HPDE6-E6E7 (cell line): ENCODE data around the gene ANKS1A.

Experiments
- DNase-seq: peaks from one replicate; pipeline ENCODE4 v3.0.0; 2011; ENCODE audit warnings: missing footprints; ENCODE audit errors: extremely low spot score

The ANKS1A gene

DNA sequence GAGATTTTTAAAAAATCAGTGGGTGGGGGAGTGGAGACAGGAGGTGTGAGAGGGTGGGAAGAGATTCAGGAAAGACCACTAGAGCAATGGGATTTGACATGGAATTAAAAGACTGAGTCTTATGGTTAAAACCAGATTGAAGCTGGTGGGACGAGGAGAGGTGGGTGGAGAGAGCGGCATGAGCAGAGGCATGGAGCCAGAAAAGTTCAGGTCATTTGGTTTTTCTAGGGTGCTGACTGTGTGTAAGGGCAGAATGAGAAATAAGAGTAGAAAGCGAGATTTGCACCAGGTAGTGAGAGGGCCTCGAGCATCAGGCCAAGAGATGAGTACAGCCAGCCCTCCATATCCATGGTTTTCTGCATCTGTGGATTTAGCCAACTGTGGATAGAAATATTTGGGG, 130.8 kb downstream of the ANKS1A start:
- DNase-seq = no peak

DNA sequence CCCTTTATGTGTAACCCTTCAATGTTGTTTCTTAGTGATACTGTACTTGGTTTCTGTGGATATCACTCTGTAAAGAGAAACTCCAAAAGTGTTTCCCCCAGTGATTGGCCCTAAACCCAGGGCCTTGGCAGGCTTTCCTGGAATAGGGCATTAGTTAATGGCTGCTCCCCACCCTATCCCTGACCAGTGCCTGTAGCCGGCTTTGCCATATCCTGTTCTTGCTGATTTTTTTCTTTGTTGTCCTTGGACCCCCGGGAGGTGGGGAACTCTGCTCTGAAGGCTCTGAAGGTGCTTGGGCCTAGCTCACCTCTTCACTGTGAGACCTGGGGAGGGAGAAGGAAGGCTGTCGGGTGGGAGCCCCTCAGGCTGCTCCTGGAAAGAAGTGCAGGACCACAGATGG, 131.9 kb downstream of the ANKS1A start:
- DNase-seq = no peak

- DNase-seq = no peak
Observed at GRCh38 chr6:35023091-35024000, 134.3 kb downstream of the ANKS1A start.

- DNase-seq = peak; percentile 71
Observed at GRCh38 chr6:35024551-35025054, 135.5 kb downstream of the ANKS1A start.

- no peak for DNase-seq
Observed at GRCh38 chr6:35025232-35026188, 136.5 kb downstream of the ANKS1A start.

- peak; percentile 83 for DNase-seq
Observed at GRCh38 chr6:35026434-35027222, 137.6 kb downstream of the ANKS1A start.

GRCh38 chr6:35027807-35028206, 138.8 kb downstream of the ANKS1A start:
- DNase-seq = no peak

GRCh38 chr6:35028781-35029769, 140.0 kb downstream of the ANKS1A start:
- DNase-seq = no peak

- DNase-seq = no peak
Observed at GRCh38 chr6:35030099-35030498, 141.0 kb downstream of the ANKS1A start.

- no peak for DNase-seq
Observed at GRCh38 chr6:35031611-35032529, 142.8 kb downstream of the ANKS1A start.

GRCh38 chr6:35033683-35034082, 144.6 kb downstream of the ANKS1A start:
- DNase-seq = no peak

- DNase-seq = no peak
Observed at GRCh38 chr6:35034411-35035191, 145.5 kb downstream of the ANKS1A start.

- no peak for DNase-seq
Observed at GRCh38 chr6:35035481-35036030, 146.5 kb downstream of the ANKS1A start.

DNA sequence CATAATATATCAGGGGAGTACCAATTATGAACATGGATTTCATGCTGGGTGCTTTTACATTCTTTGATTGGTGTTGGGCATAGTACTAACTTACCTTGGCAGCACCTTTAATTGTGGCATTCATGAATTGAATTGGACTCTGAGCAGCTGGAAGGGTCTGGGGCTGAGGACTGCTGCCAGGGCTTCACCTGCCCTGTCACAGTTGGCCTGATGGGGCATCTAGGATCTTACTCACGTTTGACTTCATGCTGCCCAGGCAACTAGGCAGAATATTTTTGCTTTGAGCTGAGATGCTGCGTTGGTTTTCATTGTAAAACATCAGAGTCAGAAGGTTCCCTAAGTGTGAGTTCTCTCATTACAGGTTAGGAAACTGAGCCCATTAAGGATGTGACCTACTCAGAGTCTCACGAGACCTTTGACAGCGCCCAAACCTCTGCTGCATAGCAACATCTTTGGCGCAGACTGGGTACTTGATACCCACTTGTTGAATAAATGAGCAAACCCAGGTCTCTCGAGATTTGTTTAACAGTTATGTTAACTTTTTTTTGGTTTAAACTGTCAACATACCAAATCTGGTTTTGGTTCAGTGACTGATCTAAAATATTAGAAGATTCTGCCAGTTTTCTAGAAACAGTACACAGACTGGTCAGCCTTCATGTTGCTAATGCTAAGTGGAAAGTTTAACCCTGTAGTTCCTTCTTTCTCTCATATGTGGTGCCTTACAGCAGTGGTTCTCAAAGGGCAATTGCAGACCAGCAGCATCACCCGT, 147.2 kb downstream of the ANKS1A start:
- DNase-seq = no peak

GRCh38 chr6:35036828-35037663, 148.0 kb downstream of the ANKS1A start:
- no peak for DNase-seq

GRCh38 chr6:35037664-35038038, 148.6 kb downstream of the ANKS1A start:
- no peak for DNase-seq
